HG02973 (cell line): Measurements from ENCODE around the gene PRKCA.
"Not testable (repeated sequence)": the region's sequence is repeated elsewhere in the genome, so short reads cannot be mapped to it uniquely, and the experiment has no call there.

Experiments used
- ATAC-seq: cut with Tn5 transposase; IDR thresholded peaks from one replicate; pipeline ENCODE4 v1.9.1; 2021; ENCODE audit warnings: moderate library complexity; ENCODE audit not compliant: unreplicated experiment

The PRKCA gene

DNA sequence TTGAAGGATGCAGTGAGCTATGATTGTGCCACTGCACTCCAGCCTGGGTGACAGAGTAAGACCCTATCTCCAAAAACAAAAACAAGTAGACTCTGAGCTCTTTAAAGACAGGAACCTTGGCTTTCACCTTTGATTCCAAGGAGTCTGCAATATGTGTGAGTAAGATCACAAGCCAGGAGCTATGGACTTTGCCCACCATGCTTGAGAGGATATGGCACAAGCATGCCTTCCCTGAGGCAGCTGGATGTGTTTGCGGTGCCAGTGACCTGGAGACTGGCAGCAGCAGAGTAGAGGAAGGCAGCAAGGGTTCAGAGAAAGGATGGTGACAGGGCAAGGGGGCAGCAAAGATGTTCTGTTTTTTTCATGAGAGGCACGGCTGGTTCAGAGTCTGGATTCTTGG, 14.5 kb upstream of the PRKCA start:
- ATAC-seq, result no peak

DNA sequence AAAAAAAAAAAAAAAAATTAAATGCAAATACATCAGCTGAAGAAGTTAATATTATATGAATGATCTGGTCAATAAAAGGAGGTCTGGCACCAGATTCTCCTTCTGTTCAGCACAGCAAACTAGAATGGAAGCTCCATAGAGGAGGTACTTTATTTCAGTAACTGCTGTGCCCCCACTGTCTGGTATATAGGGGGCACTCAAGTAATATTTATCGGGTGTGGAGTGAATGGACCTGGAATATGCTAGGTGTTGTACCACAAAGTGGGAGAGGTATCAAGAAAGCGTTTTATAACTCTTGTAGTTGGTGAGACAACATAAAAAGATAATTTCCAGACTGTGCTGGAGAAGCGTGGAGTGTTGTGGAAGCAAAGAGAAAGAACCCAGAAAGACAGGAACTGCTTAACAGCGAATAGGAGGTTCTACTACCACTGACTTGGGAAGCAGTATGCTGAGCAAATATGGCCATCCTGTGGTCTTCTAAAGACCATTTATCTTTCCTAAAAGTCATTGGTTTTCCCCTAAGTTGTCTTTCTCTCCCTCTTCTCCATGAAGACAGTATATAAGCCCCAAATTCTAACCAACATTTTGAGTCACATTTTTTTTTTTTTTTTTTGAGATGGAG, 12.2 kb upstream of the PRKCA start:
- no peak for ATAC-seq

DNA sequence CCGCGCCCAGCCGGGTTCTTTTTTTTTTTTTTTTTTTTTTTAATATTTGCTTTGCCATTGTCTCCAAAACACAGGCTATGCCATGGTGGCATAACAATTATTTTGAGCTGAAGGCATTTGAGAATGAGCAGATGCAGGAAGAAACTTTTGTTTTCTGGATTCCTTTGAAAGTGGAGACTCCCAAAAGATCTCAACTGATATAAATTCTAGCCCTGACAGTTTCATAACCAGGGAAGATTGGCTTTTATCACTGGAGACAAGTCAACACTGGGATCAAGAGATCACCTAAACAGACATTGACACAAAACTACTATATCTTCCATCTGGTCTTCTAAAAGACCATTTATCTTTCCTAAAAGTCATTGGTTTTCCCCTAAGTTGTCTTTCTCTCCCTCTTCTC, 10.1 kb upstream of the PRKCA start:
- no peak for ATAC-seq

DNA sequence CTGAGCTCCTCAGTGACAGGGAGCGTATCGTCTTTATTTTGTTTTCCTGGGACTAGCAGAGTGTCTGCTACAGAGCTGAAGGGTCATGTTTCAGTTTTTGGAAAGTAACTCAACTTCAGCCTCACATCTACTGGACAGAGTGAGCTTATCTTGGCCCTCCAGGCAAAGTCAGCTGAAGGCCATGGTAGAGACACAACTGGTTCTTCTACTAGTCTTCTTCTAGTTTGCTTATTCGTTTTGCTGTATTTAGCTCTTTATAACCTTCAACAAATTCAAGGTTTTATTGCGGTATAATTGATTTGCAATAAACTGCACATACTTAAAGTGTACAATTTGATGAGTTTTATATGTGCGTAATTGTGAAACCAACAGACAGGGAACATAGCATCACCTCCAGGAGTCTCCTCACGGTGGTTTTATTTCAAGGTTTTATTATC, 6.1 kb upstream of the PRKCA start:
- ATAC-seq, result no peak

GRCh38 chr17:66297443-66297842, 5.0 kb upstream of the PRKCA start:
- ATAC-seq, result not testable (repeated sequence)

- ATAC-seq, result no peak
These were observed 2.7 kb upstream of the PRKCA start for GRCh38 chr17:66299711-66300110.

GRCh38 chr17:66300956-66301355, 1.5 kb upstream of the PRKCA start:
- no peak for ATAC-seq

DNA sequence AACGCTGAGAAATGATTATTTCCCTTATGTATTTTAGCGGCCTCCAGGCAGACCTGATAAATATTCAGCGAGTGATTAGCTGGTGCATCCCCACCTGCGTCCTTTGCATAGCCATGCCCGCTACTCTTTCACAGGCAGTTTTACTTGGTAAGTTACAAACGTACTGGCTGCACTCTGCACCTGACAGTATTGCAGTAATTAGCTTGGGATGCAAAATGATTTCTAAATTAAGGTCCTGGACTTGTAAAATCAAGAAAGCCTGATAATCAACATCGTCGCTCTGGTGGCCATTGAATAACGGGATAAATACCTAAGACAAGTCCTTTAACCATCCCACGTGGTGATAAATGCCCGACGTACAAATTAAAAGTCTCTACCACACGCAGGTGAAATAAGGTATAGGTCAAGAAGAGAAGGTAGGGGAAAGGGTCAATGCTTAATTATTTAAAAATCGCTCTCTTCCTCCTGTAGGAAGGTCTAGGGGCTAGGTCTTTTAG, 998 bp upstream of the PRKCA start:
- ATAC-seq, result no peak

DNA sequence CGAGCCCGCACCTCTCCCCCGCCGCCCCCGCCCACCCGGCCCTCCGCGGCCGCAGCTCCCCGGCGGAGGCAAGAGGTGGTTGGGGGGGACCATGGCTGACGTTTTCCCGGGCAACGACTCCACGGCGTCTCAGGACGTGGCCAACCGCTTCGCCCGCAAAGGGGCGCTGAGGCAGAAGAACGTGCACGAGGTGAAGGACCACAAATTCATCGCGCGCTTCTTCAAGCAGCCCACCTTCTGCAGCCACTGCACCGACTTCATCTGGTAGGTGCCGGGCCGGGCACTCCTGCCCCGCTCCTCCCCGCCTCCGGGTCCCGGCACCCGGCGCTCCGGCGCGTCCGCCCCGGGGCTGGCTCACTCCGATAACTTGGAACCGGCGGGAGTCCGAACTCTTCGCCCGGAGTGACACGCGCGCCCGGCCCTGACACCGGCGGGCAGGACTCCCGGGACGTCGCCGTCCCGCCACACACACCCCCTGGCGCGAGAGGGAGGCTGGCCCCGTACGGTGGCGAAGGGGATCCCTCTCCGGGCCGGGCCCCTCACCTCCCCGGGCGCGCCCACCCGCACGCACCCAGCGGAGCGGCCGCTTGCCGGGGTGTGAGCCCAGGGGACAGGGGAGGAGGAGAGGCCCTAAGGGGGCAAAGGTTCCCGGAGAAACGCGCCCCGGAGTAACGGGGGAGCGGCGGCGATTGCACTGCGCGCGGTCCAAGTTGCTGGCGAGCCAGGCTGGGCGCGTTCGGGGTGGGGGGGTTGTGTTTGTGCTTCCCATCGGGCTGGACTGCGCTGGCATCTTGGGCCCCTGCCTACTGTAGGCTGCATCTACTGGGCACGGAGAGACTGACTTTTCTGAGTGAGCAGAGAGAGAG, 581 bp downstream of the PRKCA start:
- ATAC-seq, result peak; percentile 28

DNA sequence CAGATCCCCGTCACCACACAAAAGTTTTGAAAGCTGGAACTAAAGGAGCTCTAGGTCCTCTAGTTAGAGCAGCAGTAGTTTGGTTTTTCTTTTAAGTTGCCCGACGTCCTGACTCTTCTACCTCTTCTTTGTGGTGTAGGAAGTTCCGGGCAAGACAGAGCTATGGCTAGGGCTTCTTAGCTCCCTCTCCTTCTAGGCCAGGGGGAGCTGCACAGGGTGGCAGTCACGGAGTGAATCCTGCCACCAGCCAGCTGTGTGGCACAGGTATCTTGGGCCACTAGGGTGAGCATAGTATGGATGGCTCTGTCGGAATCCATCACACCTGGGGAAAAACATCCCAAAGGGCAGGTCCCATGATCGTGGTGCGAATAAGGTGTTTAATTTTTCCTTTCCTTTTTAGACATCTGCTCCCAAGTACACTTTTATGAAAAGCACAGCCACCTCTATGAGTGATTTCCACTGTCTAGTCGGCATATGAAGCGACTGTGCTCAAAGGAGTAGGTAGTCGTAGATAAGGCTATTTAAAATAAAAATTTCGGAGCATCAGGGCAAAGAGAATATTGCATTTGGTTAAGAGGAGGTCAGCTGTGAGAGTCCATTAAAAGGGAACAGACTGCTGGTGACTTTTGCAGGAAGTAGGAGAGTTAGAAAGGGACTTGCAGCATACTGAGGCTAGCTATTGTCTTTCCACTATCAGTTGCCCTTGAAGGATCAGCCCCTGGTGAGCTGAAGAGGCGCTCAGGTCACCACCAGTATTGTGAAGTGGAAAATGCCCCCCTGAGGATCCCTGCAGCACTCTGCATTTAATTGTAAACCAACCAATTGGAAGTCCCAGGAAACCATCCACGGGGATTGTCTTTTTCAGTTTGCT, 2.1 kb downstream of the PRKCA start:
- no peak for ATAC-seq

DNA sequence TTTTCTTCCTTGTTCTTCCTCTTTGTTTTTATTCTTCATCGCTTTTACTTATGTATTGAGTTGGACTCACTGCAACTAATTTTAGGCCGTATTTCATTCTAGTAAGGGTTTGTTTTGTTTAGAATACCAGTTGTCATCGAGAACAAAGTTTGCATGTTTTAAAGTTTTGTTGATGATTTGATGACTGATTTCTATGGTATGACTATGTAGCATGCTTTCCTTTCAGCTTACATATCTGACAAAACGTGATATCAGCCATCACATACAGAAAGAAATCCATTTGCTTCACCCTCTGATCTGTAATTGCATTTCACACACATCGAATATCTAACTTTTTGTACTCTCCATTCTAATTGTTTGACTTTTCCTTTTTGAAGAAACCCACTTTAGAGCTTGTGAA, 4.0 kb downstream of the PRKCA start:
- no peak for ATAC-seq

DNA sequence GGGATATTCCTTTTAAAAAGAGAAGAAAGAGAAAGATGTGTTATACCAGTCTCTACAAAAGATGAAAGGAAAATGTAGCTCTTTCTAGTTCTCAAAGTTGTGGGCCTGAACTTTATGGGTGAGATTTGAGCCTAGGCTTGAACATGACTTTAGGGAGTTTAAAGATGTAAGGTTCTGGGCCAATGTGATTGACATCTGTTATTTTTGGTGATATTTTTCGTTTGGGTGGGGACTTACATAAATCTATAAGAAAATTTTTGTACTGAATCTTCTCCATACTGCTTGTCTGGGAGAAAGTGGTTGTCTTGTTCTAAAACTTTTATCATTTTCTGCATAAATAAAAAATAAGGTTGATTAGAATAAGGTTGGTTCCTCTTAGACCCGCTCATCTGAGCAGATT, 4.8 kb downstream of the PRKCA start:
- ATAC-seq, result no peak

- ATAC-seq, result no peak
These were observed 6.4 kb downstream of the PRKCA start for GRCh38 chr17:66308856-66309255.

GRCh38 chr17:66309793-66310192, 7.4 kb downstream of the PRKCA start:
- no peak for ATAC-seq

DNA sequence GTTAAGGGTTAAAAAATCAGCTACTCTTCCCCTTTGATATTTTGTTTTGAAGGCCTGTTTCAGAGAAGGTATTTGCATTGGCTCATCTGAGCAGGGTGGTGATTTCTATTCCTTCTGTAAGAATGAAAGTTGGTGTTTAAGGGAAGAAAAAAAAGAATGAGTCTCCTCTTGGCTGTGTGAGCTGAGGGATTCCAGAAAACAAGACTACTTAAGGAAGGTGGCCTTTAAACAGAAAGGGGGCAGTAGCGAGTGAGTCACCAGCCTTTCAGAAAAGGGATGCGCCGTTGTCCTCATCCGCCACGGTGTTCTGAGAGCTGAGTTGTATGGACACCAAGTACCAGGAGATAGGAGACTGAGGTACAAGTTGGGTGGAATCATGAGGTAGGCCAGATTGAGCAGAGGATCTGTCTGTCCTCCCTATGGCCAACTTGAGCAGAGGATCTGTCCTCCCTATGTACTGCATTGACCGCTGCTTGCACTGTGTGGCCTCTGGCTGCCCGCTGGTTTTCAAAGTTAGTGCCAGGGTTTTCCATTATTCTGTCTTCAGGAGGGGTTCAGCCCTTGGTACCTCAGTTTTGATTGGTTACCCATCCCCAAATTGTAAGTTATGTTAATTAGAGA, 8.2 kb downstream of the PRKCA start:
- ATAC-seq, result no peak

DNA sequence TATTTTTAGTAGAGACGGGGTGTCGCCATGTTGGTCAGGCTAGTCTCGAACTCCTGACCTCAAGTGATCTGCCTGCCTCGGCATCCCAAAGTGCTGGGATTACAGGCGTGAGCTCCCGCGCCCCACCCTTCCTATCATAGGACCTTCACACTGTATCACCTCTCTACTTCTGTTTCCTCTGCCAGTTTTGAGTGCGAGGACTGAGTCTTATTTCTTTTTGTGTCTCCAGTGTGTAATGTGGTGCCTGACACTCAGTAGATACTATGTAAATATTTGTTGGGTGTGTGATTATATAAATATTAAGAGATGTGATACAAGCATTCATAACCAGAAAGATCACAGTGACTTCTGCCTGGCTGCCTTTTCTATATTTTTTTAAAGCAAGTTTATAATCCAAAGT, 10.5 kb downstream of the PRKCA start:
- ATAC-seq, result no peak

GRCh38 chr17:66313325-66313724, 10.9 kb downstream of the PRKCA start:
- no peak for ATAC-seq

GRCh38 chr17:66313995-66314659, 11.7 kb downstream of the PRKCA start:
- no peak for ATAC-seq

DNA sequence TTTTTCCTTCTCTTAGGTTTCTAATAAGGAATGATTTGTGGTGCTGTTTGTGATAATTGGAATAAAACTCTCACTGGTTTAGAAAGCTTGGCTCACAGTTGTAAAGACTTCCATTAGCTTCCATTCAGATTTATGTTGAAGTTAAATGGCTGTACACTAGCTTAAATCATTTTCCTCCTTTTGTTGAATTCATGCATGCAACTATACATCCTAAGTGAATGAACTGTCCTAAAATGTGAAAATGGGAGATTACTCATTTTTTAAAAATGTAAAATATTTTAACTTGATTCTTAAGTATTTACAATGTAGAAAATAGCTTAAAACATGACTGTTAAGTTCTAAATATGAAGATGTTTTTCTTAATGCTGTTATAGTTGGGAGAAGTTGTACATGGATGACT, 15.2 kb downstream of the PRKCA start:
- no peak for ATAC-seq

DNA sequence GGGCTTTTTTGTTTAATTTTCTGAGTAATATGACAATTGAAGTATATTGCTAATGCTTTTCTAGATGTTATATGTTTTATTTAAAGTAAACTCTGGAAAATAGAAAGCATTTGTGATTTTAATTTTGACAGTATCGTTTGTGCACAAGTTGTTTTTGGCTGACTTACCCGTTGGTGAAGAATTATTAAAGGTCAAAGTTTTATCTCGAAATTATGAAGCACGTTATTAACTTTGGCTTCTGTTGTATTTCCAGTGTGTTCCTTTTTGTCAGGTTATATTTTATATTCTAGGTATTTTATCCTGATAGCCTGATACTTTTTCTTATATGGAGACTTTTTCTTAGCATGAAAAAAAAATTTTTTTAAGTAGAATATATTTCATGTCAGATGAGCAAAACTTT, 16.8 kb downstream of the PRKCA start:
- no peak for ATAC-seq
